Endothelial cell of umbilical vein (primary cell): ENCODE data around the gene UFD1.

Source experiments
- CTCF ChIP-seq, 2 donors: IDR thresholded peaks; 1 replicate in 1 of 2; 2 replicates in 1 of 2; pipeline ENCODE4 v1.5.1; 2011; ENCODE audit warnings: low read length in 2 of 2, mild to moderate bottlenecking in 2 of 2, moderate library complexity in 2 of 2, control low read depth in 1 of 2, inconsistent platforms in 1 of 2, low read depth in 1 of 2; ENCODE audit not compliant: insufficient read depth in 1 of 2; ENCODE audit errors: extremely low read depth in 1 of 2
- EZH2 ChIP-seq: IDR thresholded peaks from 2 replicates; pipeline ENCODE4 v1.6.1; 2012; ENCODE audit warnings: borderline replicate concordance, low read depth, mild to moderate bottlenecking, moderate library complexity, low read length, inconsistent platforms; ENCODE audit not compliant: severe bottlenecking
- POLR2A ChIP-seq: IDR thresholded peaks from 2 replicates; pipeline ENCODE4 v1.6.1; 2012; ENCODE audit warnings: low read depth, mild to moderate bottlenecking, control low read depth, low read length

- TF ChIP-seq CTCF (IDR thresholded peaks at IDR 0.05; ENCODE audit: extremely low read depth in 1 of 2, insufficient read depth in 1 of 2, low read depth in 1 of 2, low read length in 2 of 2) (peak in 1 of 2 donors; percentile 1), POLR2A (no peak), EZH2 (no peak)
These were observed 1.5 kb downstream of the UFD1 start for GRCh38 chr22:19477321-19478044.
